GM10847 (cell line): Measurements from ENCODE around the gene CD9.

Experiments
- POLR2A ChIP-seq: IDR thresholded peaks from 2 replicates; pipeline ENCODE4 v1.6.1; 2011; ENCODE audit not compliant: insufficient read length; ENCODE audit errors: extremely low read depth

CD9 gene

GRCh38 chr12:6193853-6194815 is 6.1 kb upstream of the CD9 start:
- no peak for TF ChIP-seq POLR2A

- no peak for TF ChIP-seq POLR2A
Observed at GRCh38 chr12:6195665-6196535, 4.3 kb upstream of the CD9 start.

GRCh38 chr12:6198051-6198450 is 2.1 kb upstream of the CD9 start:
- no peak for TF ChIP-seq POLR2A

- no peak for TF ChIP-seq POLR2A
Observed at GRCh38 chr12:6198556-6198955, 1.6 kb upstream of the CD9 start.

GRCh38 chr12:6198985-6199530 is 1.1 kb upstream of the CD9 start:
- no peak for TF ChIP-seq POLR2A

GRCh38 chr12:6199531-6200255 is 507 bp upstream of the CD9 start:
- no peak for TF ChIP-seq POLR2A

- TF ChIP-seq POLR2A: no peak
Observed at GRCh38 chr12:6201213-6201608, 1.0 kb downstream of the CD9 start.

GRCh38 chr12:6201826-6202225 is 1.6 kb downstream of the CD9 start:
- no peak for TF ChIP-seq POLR2A

GRCh38 chr12:6202304-6202703 is 2.1 kb downstream of the CD9 start:
- TF ChIP-seq POLR2A: no peak

GRCh38 chr12:6202846-6203245 is 2.6 kb downstream of the CD9 start:
- no peak for TF ChIP-seq POLR2A

- TF ChIP-seq POLR2A: no peak
Observed at GRCh38 chr12:6203601-6204000, 3.4 kb downstream of the CD9 start.

GRCh38 chr12:6204533-6205143 is 4.4 kb downstream of the CD9 start:
- no peak for TF ChIP-seq POLR2A

GRCh38 chr12:6205144-6205539 is 4.9 kb downstream of the CD9 start:
- TF ChIP-seq POLR2A: no peak

- no peak for TF ChIP-seq POLR2A
Observed at GRCh38 chr12:6205761-6206160, 5.6 kb downstream of the CD9 start.

GRCh38 chr12:6206327-6206726 is 6.1 kb downstream of the CD9 start:
- TF ChIP-seq POLR2A: no peak
